Neural progenitor cell (in vitro differentiated cells): ENCODE results near the gene PPIL6.

Experiments
- CTCF ChIP-seq: fragments of 200-600 bp; sonication (generic); IDR thresholded peaks from 2 replicates; pipeline ENCODE4 v1.5.1; 2017; ENCODE audit warnings: antibody characterized with exemption, mild to moderate bottlenecking
- EZH2 ChIP-seq: fragments of 200-600 bp; sonication (generic); IDR thresholded peaks from 2 replicates; pipeline ENCODE4 v1.6.1; 2017; ENCODE audit warnings: antibody characterized with exemption, mild to moderate bottlenecking, moderate library complexity

- TF ChIP-seq CTCF, result no peak
- TF ChIP-seq EZH2, result no peak
Observed at GRCh38 chr6:109383438-109383940, 56.9 kb downstream of the PPIL6 start.
